GM19395 (cell line): ENCODE measurements around the gene THSD7A.

ENCODE experiments used
- ATAC-seq: cut with Tn5 transposase; IDR thresholded peaks from one replicate; pipeline ENCODE4 v1.9.1; 2021; ENCODE audit warnings: mild to moderate bottlenecking, moderate library complexity; ENCODE audit not compliant: unreplicated experiment

THSD7A gene

DNA sequence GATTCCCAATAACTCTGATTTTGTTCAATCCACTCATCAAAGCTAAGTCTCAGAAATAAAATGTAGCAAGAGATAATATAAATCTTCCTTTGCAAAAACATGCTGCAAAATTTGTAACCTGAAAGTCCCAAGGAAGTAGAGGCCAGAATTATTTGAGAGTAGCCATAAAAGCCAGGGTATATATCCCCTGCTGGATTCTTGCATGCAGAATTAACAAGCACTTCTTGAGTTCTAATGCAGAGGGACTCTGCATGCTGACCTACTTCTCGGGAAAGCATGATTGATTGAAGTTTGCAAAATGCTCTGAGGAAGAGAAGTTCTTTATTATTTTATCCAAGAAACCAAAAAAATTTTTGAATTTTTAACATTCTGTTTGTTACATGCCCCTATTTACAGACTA is 121.6 kb downstream of the THSD7A start:
- ATAC-seq: no peak

DNA sequence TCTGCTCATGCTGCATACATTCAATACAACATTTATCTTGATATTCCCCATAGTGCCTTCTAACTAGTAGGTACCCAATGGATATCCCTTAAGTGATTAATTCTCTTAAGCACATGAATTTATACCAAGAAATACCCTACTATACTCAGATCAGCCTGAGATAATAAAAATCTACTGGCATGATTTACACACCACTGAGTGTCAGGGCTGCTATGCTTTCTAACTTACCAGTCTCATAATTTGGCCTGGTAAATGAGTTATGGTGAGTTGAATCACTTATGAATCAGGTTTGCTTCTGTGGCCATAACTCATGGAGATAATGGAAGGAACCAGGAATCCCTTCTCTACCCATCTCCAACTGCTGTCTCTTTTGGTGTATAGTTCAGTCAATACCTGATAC is 122.8 kb downstream of the THSD7A start:
- no peak for ATAC-seq

DNA sequence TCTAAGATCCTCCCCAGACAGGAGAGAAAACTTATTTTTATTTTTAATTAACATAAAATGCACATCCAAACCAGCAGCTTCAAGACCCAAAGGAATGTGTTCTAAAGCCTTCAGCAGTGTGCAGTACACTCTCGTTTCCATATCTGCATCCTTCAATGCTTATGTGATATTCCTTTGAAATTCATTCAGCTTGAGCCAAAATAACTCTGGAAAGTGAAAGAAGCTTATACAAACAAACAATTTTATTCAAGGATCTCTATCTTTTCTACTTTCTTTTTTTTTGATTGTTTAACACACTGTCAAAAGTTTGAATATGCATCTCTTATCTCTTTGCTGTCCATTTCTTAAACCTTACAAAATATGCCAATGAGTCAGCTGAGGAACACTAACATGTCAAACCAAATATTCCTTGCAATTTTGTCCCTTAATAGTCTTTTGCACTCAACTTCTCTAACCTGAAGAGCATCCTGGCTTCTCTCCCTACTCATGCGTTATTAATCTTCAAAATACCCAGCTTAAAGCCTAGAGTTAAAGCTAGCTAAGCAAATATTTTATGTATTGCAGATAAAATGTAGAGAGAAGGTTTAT is 124.3 kb downstream of the THSD7A start:
- ATAC-seq: no peak

DNA sequence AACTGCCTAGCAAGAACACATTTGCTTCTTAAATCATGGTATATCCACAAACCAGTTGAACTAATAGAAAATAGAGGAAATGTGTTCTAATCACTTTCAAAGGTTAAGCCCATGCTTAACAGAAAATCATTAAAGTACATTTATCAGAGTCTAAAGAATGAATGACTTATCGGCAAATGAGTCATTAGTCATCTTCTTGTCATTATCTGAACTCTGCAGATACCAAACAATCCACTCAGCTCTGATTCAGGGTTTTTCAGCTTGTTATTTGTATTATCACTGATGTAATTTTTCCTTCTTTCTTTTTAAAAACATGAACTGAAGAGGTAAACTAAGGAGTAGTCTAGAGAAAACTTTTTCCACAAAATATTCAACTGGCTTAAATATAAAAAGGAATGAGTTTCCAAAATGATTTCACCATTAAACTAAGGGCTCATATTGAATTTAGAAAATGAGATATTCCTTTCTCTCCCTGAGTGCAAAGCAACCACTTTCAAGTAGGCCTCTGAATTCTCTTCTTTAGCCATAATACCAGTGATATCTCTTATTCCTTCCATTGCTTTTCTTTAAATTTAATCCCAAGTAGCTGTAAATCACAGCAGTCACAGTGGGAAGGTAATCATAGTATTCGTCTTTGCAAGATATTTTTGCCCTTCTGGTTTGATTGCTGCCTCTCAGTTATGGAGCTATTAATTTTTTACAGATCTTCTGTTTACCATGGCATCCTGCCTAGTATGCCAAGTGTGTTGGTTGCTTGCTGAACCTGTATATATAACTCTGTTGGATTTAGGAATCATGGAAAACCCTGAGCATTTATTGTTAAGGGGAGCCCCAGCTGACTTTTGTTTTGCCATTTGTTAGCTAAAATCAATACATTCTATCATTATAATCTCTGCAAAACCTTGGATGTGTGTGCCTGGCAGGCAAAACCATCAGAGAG is 125.1 kb downstream of the THSD7A start:
- ATAC-seq: no peak

DNA sequence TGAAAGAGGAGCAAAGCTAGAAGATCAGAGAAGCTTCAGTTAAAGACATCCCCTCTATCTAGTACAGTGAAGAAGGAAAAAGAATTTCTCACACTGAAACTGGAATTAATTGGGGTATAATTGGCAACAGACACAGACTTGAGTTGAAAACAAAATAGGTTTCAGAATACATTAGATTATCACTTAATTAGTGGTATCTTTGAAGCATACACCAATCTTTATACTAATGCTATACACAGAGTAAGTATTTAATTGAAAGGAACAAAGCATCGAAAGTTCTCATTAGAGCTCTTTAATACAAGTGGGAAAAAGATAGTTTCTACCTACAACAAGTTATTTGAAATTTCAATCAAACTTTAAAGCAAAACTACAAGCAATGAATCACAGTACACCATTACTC is 128.2 kb downstream of the THSD7A start:
- ATAC-seq: no peak

DNA sequence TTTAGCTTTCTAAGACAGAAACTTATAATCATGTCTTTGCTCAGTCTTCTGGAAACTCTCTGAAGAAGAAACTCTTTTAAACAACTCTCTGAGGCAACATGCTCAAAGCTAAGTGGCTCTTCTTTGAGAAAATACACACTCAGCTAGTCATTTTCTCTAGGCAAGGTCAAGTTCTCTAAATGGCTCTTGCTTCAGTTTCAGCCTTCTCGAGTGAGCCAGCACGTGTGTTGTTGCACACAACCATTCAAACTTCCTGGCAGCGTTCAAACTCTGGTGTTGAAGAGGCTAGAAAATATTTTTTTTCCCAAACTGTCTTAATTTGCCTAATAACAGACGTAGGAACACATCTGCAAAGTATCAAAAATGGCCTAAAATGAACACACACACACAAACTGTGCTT is 129.1 kb downstream of the THSD7A start:
- ATAC-seq: no peak

DNA sequence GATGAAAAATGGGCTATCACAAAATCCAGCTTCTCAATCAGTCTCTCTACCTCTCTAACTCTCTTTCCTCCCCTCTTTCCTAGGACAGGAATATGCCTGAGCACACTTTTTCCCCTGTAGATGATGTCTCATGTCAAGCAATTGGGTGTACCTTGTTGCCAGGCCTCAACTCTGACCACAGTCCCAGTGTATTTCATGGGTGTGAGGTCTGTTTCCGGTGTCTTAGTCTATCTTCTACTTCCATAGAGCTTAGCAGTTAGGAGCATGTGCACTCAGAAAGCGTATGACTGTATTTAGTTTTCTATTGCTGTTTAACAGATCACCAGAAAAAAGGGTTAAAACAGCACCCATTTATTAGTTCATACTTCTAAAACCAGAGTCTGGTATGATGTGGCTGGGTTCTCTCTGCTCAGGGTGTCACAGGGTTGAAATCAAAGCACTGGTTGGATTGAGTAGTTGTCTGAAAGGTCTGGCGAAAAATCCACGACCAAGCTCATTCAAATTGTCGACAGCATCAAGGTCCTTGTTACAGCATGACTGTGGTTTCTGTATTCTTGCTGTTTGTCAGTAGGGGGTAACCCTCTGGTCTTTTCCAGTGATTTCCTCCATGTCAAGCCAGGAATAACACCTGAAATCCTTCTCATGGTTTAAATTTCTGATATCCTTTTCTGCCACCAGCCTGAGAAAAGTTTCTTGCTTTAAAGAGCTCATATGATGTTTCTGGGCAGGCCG is 130.0 kb downstream of the THSD7A start:
- no peak for ATAC-seq

DNA sequence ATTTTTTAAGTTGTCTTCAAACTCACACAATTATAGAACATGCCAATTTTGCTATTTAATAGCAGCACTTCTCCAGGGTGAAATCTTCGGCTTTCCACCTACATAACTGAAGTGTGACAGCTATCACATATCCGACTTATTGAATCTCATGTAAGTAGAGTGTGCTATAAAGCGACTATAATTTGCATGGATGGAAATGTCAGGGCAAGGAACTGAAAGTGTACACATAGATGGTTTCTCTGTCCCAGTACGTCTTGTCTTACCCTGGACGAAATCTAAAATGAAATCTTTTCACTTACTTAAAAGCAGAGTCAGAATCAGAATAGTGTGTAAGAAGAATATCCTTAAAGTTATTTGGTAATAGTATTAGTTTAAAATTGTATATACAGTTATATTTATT is 132.3 kb downstream of the THSD7A start:
- ATAC-seq: no peak

DNA sequence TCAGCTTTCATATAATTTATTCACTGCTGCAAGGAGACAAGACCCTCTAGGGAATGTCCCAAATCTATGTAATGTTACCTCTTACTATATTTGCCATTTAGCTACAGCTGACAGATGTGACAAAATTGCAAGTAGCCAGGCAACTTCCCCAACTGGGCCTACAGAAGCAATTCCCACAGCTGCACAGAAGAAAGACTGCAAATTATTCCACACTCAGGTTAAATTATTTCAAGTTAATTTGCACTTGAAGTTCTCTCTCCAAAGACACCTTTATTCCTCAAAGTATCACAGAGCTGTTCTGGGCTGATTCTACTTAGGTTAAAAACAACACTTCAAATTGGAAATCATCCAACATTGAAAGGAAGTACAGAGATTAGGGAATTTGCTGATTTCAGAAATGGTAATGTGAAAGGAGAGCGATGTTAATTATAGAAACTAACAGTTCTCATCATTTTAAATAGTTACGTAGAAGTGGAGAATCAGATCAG is 133.6 kb downstream of the THSD7A start:
- ATAC-seq: no peak

DNA sequence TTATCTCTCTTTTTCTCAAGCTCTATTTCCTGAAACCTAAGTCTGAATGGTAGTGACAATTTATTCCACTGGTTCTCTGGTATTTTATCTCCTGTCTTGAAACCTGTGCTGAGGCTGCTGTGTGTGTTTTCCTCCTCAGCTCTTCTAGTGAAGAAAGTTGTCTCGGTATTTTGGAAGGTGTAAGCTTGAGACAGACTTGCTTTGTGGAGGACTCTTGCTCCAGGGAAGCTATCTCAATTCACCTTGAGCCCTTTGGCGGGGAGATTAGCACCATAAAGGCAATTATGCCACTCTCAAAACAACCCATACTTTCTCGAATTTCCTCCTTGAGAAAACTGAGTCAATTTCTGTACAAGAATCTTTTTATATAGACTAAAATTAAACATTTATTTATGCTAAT is 141.6 kb downstream of the THSD7A start:
- ATAC-seq: no peak

DNA sequence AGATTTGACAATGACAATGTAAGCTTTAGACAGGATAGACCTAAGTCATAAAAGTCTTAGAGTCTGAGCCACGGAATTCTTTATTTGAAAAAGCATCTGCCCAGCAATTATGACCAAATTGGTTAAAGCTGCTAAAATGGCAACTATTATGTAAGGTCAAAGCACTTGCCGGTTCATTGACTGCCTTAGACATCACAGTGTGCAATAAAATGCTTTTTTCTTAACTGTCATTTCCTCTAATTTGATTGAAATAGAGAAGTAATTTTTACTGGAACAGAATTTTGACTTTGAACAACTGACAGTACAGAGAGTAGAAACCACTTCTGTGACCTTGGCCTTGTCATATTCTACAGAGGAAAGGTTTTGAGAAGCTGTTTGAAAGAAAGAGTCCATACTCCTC is 142.9 kb downstream of the THSD7A start:
- ATAC-seq: no peak

DNA sequence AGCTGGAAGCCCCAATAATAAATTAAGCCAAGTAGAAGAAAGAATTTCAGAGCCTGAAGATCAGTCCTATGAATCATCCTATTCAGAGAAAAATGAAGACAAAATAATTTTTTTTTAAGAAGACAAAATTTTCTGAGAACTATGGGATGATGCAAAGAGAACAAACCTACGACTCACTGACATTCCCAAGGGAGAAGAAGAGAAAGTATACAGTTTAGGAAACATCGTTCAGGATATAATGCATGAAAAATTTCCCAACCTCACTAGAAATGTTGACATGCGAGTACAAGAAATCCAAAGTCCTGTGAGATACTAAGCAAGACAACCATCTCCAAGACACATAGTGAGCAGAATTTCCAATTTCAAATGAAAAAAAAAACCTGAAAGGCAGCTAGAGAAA is 150.5 kb downstream of the THSD7A start:
- no peak for ATAC-seq

DNA sequence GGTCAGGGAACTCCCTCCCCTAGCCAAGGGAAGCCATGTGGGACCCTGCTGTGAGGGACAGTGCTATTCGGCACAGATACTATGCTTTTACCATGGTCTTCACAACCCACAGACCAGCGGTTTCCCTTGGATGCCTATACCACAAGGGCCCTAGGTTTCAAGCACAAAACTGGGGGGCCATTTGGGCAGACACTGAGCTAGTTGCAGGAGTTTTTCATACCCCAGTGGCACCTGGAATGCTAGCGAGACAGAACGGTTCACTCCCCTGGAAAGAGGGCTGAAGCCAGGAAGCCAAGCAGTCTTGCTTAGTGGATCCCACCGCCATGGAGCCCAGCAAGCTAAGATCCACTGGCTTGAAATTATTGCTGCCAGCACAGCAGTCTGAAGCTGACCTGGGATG is 156.8 kb downstream of the THSD7A start:
- ATAC-seq: no peak

DNA sequence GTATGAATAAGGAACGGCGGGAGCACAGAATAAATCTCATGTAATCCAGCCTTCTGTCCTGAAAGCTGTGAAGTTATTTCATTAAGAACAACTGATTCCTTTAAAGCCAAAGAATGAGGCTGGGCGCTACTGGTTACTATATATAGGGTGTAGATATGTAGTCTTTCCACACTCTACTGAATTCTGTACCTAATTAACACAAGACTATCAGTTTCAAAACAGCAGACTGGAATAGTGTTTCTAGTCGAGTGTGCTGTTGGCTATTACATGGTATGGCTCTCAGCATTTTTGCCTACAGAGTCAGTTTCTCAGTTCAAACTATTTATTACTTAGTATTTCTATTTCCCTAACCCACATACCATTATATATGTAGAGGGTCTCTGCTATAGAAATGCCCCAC is 163.3 kb downstream of the THSD7A start:
- ATAC-seq: no peak

DNA sequence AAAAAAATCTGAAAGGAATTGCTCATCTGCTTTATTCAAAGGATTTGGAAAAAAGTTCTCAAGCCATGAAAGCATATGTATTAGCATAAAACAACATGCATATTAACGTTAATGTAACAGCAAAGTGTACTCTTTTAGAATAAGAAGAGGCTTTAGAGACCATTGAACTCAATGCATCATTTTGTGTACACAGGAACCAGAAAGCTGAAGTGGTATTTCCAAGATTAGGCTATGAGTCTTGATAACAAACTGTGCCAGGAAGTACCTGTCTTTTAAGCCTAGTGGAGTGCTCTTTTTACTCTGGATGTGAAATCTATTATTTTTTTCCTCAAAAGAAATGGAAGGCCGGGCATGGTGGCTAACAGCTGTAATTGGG is 164.2 kb downstream of the THSD7A start:
- ATAC-seq: no peak

DNA sequence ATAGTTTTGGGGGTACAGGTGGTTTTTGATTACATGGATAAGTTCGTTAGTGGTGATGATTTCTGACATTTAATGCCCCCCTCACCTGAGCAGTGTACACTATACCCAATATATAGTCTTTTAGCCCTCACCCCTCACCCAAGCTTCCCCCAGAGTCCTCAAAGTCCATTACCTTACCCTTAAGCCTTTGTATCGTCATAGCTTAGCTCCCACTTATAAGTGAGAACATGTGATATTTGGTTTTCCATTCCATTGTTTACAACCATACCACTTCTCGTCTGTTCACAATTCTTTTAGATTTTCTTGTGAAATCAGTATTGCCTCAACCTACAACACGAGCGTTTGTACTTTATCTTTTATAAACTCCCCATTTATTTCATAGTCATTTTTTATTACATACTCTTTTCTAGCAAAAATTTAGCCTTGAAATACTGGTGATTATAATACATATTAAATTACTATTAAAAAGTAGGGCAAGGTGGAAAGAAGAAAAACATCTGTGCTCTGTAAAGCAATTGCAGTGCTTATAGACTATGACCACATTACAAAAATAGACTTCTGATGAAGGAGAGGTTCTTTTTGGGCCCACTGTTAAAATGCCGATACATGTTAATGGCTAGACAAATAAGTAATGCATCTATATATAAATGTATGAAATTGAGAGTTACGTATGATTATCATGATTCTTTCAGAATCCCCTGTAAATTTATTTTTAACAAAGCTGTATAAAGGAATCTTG is 164.8 kb downstream of the THSD7A start:
- ATAC-seq: no peak

DNA sequence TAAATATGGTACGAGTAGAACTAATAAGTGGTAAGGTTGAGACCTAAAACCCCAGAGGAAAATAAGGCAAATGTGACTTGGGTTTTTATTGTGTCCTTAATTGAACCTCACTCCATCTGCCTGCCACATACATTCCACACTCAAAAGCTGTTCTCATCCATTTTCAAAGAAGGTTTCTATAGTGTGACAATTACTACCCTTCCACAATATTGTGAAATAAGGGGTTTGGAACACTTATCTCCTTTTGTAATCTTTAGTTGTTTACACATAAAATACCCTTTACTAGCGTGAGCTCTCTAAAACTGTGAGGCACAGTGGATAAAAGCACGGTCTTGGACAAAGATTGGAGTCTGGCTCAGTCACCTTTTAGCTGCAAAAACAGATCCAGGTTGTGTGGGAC is 166.6 kb downstream of the THSD7A start:
- no peak for ATAC-seq

DNA sequence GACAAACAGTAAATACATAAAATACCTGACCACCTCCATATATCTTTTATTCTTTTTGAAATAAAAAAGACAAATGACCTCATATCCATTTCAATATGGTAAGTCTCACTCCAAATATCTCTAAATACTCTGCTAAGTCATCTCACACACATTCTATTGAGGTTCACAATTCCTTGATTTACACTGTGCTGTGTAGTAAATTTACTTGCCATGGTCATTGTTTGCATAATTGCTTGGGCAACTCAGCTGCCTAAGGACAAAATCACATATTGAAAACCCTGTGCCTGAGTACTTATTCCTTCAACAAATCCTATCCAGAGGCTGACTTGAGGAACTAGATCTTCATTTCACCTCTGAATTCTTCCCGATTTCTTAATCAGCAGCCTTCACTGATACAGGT is 176.4 kb downstream of the THSD7A start:
- no peak for ATAC-seq

DNA sequence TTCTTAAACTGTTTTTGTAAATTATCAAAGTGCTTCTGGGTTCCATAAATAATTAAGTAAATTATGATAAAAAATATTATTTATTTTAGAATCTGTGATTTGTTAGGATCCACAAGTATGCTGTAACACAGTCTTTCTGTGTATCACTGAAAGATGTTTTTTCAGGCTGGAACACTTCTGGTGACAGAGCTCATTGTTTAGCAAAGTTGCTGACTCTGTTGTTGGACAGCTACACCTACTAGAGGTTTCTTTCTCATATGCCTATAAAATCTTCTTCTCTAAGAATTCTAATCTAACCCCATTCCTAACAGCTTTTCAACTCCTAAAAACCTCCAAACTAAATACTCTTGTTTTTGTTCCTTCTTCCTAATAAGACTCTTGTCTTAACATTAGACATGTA is 176.8 kb downstream of the THSD7A start:
- ATAC-seq: no peak

DNA sequence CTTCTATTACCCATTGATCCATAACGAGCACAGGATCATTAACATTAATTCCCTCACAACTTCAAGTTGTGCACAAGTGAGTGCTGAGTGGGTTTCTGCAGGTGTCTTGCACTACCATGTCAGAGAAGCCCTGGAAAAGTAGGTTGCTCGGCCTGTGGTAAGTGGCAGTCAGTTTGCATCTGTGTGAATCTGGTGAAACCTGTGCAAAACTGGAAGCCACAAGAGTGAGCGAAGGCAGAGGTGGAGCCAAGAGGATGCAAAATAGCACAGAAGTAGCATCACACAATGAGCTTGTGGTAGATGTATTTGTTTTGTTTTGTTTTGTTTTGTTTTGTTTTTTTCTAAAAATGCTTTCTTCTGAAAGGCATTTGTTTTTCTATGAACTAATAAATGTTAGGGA is 181.5 kb downstream of the THSD7A start:
- no peak for ATAC-seq

DNA sequence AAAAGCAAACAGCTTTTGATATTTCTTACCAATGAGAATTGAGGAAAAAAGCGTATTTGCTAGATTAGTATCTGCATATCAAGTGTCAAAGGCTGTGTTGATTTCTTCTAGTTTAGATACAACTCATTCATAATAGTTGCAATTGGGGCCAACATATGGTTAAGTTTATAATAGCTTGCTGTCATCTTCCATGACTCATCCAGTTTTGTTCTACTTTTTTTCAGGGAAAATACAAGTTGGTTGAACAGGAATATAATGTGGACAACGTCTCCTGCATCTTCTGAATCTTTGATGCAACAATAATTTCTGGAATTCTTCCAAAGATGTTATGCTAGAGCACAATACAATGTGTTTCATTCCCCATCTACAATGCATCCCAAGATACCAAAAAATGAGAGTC is 182.0 kb downstream of the THSD7A start:
- no peak for ATAC-seq
